Caco-2 (cell line): ENCODE results near the gene PRKAR1A. TPM values are rescaled to one million over a fixed set of nuclear protein-coding genes. Genes with fewer than 3 reads are reported as not detected.
"Not testable (repeated sequence)": the region's sequence is repeated elsewhere in the genome, so short reads cannot be mapped to it uniquely, and the experiment has no call there.

Source experiments
- BruUV-seq: library from RNA; stranded (reverse); fragments of 400-500 nt; replicated peaks from 2 replicates; lab custom pipeline; 2021; lab: Mats Ljungman, UMichigan
- CTCF ChIA-PET: fragments of 300-600 bp; sonication (Branson Sonifier 250); formaldehyde crosslinking; loops from one replicate; lab custom pipeline; 2022; ENCODE audit warnings: antibody characterized with exemption; lab: Charles Lee
- POLR2A ChIA-PET: fragments of 300-600 bp; sonication (Branson Sonifier 250); formaldehyde crosslinking; loops from one replicate; lab custom pipeline; 2022; ENCODE audit warnings: antibody characterized with exemption; lab: Charles Lee
- DNase-seq, 2 experiments: peaks; one replicate each; pipeline versions ENCODE4 v3.0.0 to v3.0.0-alpha.2; 2020 to 2022
- H3K27me3 ChIP-seq: replicated peaks from 2 replicates; pipeline ENCODE4 v1.6.0; 2011; ENCODE audit warnings: low read length; ENCODE audit not compliant: control insufficient read depth, insufficient read depth
- H3K36me3 ChIP-seq: 2 replicates; pipeline ENCODE4 v1.5.1; 2011; ENCODE audit warnings: low read length; ENCODE audit not compliant: control insufficient read depth, insufficient read depth
- H3K4me1 ChIP-seq: fragments of 250-450 bp; sonication (Bioruptor Pico); 2 replicates; pipeline ENCODE4 v1.5.1; 2020; ENCODE audit warnings: mild to moderate bottlenecking
- H3K4me3 ChIP-seq: 2 replicates; pipeline ENCODE4 v1.5.1; 2011; ENCODE audit warnings: low read depth, mild to moderate bottlenecking, control low read depth, low read length
- H3K9me3 ChIP-seq: fragments of 250-450 bp; sonication (Bioruptor Pico); 2 replicates; pipeline ENCODE4 v1.5.1; 2020; ENCODE audit warnings: mild to moderate bottlenecking, moderate library complexity
- H3K27ac Mint-ChIP-seq: one replicate; pipeline ENCODE4 v1.8.0; 2022; ENCODE audit warnings: mixed read lengths; ENCODE audit not compliant: unreplicated experiment
- H3K27me3 Mint-ChIP-seq: one replicate; pipeline ENCODE4 v1.8.0; 2022; ENCODE audit warnings: mixed read lengths; ENCODE audit not compliant: insufficient read depth, unreplicated experiment
- H3K36me3 Mint-ChIP-seq: one replicate; pipeline ENCODE4 v1.8.0; 2022; ENCODE audit warnings: mild to moderate bottlenecking, mixed read lengths; ENCODE audit not compliant: insufficient read depth, unreplicated experiment
- H3K4me1 Mint-ChIP-seq: one replicate; pipeline ENCODE4 v1.8.0; 2022; ENCODE audit warnings: low read depth, mixed read lengths; ENCODE audit not compliant: unreplicated experiment
- H3K4me3 Mint-ChIP-seq: one replicate; pipeline ENCODE4 v1.8.0; 2022; ENCODE audit warnings: mild to moderate bottlenecking, moderate library complexity, mixed read lengths; ENCODE audit not compliant: unreplicated experiment
- H3K9me3 Mint-ChIP-seq: one replicate; pipeline ENCODE4 v1.8.0; 2022; ENCODE audit warnings: mixed read lengths; ENCODE audit not compliant: unreplicated experiment
- intact Hi-C: fragments of 100-400 bp; cut with micrococcal nuclease; formaldehyde crosslinking; loops from one replicate; pipeline ENCODE4 v1.10.0; 2022; ENCODE audit not compliant: unreplicated experiment
- total RNA-seq: library from RNA; stranded (reverse); gene quantifications from 2 replicates; pipeline ENCODE4 v1.2.3, GENCODE V29; 2022
- TF ChIP-seq, protein P1 (sequence below), 2 experiments: fragments of 200-600 bp in 1 of 2; IDR thresholded peaks; 1 replicate in 1 of 2; 2 replicates in 1 of 2; pipeline versions ENCODE4 v1.5.1 to v1.8.0; 2011 to 2022; ENCODE audit warnings: antibody characterized with exemption in 1 of 2, control low read depth in 1 of 2, inconsistent platforms in 1 of 2, low read depth in 1 of 2, low read length in 1 of 2, mild to moderate bottlenecking in 1 of 2, moderate library complexity in 1 of 2; ENCODE audit not compliant: insufficient read depth in 1 of 2, severe bottlenecking in 1 of 2, unreplicated experiment in 1 of 2

Gene PRKAR1A
- total RNA-seq, 1 experiment from 2014 or later = 160 TPM

GRCh38 chr17:68581863-68582645 is 69.8 kb downstream of the PRKAR1A start:
- no peaks in the 10 kb centered on the region for H3K4me1 Mint-ChIP-seq
- H3K4me3 Mint-ChIP-seq = no peak overlapping the region
- no peaks in the 10 kb centered on the region for H3K27me3 Mint-ChIP-seq
- Histone ChIP-seq H3K4me3 (no peak overlapping the region), H3K36me3 (no peaks in the 10 kb centered on the region), H3K4me1 (no peaks in the 10 kb centered on the region), H3K27me3 (no peaks in the 10 kb centered on the region), H3K9me3 (no peaks in the 10 kb centered on the region)
- no peak overlapping the region for H3K27ac Mint-ChIP-seq
- no peaks in the 10 kb centered on the region for H3K36me3 Mint-ChIP-seq
- intact Hi-C loops = no loop called here
- no TSS peak for BruUV-seq
- TF ChIP-seq, protein P1, sequence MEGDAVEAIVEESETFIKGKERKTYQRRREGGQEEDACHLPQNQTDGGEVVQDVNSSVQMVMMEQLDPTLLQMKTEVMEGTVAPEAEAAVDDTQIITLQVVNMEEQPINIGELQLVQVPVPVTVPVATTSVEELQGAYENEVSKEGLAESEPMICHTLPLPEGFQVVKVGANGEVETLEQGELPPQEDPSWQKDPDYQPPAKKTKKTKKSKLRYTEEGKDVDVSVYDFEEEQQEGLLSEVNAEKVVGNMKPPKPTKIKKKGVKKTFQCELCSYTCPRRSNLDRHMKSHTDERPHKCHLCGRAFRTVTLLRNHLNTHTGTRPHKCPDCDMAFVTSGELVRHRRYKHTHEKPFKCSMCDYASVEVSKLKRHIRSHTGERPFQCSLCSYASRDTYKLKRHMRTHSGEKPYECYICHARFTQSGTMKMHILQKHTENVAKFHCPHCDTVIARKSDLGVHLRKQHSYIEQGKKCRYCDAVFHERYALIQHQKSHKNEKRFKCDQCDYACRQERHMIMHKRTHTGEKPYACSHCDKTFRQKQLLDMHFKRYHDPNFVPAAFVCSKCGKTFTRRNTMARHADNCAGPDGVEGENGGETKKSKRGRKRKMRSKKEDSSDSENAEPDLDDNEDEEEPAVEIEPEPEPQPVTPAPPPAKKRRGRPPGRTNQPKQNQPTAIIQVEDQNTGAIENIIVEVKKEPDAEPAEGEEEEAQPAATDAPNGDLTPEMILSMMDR (IDR thresholded peaks at IDR 0.05; ENCODE audit: insufficient read depth in 1 of 2, low read depth in 1 of 2, low read length in 1 of 2, severe bottlenecking in 1 of 2, unreplicated experiment in 1 of 2) = no peak
- H3K9me3 Mint-ChIP-seq = no peaks in the 10 kb centered on the region
- no peak for DNase-seq
- CTCF ChIA-PET = no interaction called here
- POLR2A ChIA-PET = no interaction called here

- H3K9me3 ChIP-seq, POLR2A ChIA-PET, H3K4me3 ChIP-seq, H3K27me3 Mint-ChIP-seq, H3K36me3 Mint-ChIP-seq, H3K27me3 ChIP-seq, intact Hi-C loops, H3K9me3 Mint-ChIP-seq, H3K4me1 Mint-ChIP-seq, CTCF ChIA-PET, BruUV-seq, H3K4me3 Mint-ChIP-seq, H3K4me1 ChIP-seq, H3K36me3 ChIP-seq, H3K27ac Mint-ChIP-seq, DNase-seq: not testable (repeated sequence)
Observed at GRCh38 chr17:68582867-68583266, 70.6 kb downstream of the PRKAR1A start.

DNA sequence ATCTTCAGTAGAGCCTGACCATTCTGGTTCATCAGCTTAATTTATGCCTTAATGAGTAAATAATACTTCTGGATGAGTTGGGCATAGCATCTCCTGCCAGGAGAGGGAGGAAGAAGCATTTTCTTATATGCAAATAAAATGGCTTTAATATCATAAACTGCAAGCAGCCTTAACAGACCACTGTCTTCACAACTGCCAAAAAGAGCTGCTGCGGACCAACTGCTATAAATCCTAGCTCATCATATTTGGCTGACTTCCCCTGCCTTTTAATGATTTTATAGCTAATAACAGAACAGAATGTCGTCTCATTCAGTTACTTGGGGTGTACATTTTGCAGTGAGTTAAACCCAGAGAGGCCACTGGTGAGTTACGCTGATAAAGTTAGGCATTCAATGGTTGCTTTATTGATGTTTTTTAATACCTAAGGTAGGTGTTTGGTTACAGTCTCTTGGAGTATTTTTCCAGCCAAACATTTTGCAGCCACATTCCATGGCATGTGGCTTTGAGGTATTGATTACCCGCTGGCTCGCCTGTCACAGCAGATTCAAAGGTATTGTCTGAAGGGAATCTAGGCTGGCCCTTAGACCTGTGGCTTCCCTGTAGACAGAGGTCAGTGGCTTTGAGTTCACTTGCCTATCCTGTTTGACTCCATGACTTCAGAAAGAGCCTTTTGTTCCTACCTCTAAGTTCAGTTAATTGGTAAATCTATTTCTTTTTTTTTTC is 72.5 kb downstream of the PRKAR1A start:
- ChIA-PET CTCF (no interaction called here), POLR2A (no interaction called here)
- Histone ChIP-seq H3K9me3 (no peaks in the 10 kb centered on the region), H3K27me3 (no peaks in the 10 kb centered on the region), H3K4me3 (no peak overlapping the region), H3K36me3 (no peaks in the 10 kb centered on the region), H3K4me1 (no peaks in the 10 kb centered on the region)
- Mint-ChIP-seq H3K4me1 (no peaks in the 10 kb centered on the region), H3K36me3 (no peaks in the 10 kb centered on the region), H3K27me3 (no peaks in the 10 kb centered on the region), H3K9me3 (peaks cover 11% of the 10 kb centered on the region), H3K4me3 (no peak overlapping the region), H3K27ac (no peak overlapping the region)
- TF ChIP-seq, protein P1 (IDR thresholded peaks at IDR 0.05; ENCODE audit: insufficient read depth in 1 of 2, low read depth in 1 of 2, low read length in 1 of 2, severe bottlenecking in 1 of 2, unreplicated experiment in 1 of 2) = no peak
- no peak for DNase-seq
- BruUV-seq = no TSS peak
- intact Hi-C loops = no loop called here
